ENCODE results near the gene HGFAC.

Gene HGFAC

GRCh38 chr4:3473181-3473950 lies 31.6 kb downstream of the HGFAC start:
- DNase-seq (ENCODE audit: low read depth in 2 of 2), result no peak

- DNase-seq (ENCODE audit: low read depth in 2 of 2), result no peak
These were observed 32.4 kb downstream of the HGFAC start for GRCh38 chr4:3473996-3474765.

GRCh38 chr4:3475041-3475712 lies 33.4 kb downstream of the HGFAC start:
- DNase-seq (ENCODE audit: low read depth in 2 of 2), result no peak

GRCh38 chr4:3475713-3476260 lies 34.0 kb downstream of the HGFAC start:
- DNase-seq (ENCODE audit: low read depth in 2 of 2), result no peak

DNA sequence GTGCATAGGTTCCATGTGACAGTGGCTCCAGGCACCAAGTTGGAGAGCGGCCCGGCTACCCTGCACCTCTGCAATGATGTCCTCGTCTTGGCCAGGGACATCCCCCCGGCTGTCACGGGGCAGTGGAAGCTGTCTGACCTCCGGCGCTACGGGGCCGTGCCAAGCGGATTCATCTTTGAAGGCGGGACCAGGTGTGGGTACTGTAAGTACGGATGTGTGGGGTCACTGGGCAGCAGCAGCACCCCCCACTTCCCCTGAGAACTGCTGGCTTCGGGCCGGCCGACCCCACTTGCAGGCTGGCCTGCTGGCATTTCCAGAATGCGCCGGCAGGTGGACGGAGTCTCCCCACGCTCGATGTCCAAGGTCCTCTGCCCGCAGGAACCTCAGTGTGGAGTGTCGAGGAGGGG lies 34.6 kb downstream of the HGFAC start:
- DNase-seq (ENCODE audit: low read depth in 2 of 2), result no peak

DNA sequence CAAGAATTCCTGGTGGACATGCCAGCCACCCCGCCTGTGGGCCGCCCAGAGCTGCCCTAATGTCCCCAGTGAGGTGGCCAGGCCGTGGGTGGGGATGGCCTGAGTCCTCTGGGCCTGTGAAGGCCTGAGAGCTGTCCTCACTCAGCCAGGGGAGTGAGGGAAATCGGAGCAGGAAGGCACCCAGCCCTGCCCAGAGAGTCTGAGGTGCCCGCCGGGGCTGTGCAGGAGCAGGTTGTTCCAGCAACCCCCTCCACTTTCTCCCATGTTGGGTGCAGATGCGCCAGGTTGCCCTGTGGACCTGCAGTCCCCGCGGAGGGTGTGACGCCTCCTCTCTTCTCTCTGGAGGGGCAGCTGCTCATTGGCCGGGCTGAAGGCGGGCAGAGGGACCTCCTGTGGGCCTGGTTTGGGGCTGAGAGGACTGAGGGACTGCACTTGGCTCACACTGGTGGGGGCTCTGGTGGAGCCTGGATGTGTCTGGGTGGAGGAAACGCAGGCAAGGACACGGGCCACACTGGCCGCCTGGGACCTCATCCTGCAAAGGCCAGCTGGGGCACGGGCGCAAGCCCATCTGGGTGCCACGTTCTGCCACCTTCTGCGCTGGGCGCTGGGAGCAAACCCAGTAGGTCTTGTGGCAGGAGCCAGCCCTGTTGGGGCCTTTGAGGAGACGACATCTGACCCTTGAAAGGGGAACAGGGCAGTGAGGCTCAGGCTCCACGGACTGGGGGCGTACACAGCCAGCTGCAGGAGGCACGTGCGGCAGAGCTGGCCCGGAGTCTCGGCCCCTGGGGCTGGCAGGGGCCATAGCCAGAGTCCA lies 35.4 kb downstream of the HGFAC start:
- no peak for DNase-seq (ENCODE audit: low read depth in 2 of 2)

- no peak for DNase-seq (ENCODE audit: low read depth in 2 of 2)
These were observed 36.1 kb downstream of the HGFAC start for GRCh38 chr4:3477750-3478430.

- DNase-seq (ENCODE audit: low read depth in 2 of 2), result no peak
These were observed 36.9 kb downstream of the HGFAC start for GRCh38 chr4:3478446-3479357.

GRCh38 chr4:3479358-3480101 lies 37.8 kb downstream of the HGFAC start:
- no peak for DNase-seq (ENCODE audit: low read depth in 2 of 2)

DNA sequence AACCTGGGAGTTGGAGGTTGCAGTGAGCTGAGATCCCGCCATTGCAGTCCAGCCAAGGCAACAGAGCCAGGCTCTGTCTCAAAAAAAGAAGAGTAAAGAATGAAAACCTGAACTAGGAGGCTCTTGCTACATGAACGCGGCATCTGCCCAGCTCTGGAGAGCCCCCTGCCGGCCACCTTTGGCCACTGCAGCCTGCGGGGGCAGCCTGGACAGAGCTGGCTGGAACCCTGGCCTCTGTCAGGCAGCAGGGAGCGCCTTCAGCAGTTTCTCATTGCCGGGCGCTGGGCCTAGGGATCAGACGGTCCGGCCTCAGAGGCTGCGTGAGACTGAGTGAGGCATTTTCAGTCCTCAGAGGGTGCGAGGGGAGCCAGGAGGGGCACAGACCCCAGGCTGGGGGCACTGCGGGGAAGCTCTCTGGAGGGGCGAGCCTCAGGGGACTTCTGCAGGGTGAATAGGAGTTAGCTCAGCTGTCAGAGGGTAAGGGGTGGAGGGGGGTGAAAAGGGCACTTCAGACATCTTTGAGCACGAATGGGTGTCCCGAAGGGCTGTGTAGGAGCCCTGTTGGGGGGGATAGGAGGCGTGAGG lies 38.9 kb downstream of the HGFAC start:
- peak; percentile 57 to 59 for DNase-seq (ENCODE audit: low read depth in 2 of 2)

- DNase-seq (ENCODE audit: low read depth in 2 of 2), result no peak
These were observed 39.4 kb downstream of the HGFAC start for GRCh38 chr4:3481113-3481531.

DNA sequence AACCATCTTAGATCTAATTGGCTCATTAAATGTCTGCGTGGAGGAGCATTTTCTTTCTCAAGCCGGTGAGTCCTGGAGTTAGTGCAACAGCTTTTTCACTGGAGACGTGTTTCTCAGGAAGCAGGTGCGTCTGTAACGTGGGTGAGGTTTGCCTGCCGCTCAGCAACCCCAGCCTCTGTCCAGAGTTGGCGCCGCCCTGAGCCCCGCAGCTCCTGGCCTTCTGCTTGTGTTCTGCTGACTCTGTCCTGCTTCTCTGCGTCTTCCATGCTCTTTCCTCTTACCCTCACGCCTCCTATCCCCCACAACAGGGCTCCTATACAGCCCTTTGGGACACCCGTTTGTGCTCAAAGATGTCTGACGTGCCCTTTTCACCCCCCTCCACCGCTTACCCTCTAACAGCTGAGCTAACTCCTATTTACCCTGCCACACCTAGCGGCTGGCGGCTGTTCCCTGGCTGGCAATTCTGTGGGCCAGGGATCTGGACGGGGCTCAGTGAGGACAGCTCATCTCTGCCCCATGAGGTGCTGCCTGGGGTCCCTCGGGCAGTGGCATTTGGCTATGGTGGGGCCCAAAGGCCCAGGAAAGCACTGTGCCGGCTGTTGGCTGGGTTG lies 40.1 kb downstream of the HGFAC start:
- DNase-seq (ENCODE audit: low read depth in 2 of 2), result no peak

GRCh38 chr4:3482707-3483106 lies 40.9 kb downstream of the HGFAC start:
- DNase-seq (ENCODE audit: low read depth in 2 of 2), result no peak

- DNase-seq (ENCODE audit: low read depth in 2 of 2), result no peak
These were observed 41.7 kb downstream of the HGFAC start for GRCh38 chr4:3483471-3483921.

DNA sequence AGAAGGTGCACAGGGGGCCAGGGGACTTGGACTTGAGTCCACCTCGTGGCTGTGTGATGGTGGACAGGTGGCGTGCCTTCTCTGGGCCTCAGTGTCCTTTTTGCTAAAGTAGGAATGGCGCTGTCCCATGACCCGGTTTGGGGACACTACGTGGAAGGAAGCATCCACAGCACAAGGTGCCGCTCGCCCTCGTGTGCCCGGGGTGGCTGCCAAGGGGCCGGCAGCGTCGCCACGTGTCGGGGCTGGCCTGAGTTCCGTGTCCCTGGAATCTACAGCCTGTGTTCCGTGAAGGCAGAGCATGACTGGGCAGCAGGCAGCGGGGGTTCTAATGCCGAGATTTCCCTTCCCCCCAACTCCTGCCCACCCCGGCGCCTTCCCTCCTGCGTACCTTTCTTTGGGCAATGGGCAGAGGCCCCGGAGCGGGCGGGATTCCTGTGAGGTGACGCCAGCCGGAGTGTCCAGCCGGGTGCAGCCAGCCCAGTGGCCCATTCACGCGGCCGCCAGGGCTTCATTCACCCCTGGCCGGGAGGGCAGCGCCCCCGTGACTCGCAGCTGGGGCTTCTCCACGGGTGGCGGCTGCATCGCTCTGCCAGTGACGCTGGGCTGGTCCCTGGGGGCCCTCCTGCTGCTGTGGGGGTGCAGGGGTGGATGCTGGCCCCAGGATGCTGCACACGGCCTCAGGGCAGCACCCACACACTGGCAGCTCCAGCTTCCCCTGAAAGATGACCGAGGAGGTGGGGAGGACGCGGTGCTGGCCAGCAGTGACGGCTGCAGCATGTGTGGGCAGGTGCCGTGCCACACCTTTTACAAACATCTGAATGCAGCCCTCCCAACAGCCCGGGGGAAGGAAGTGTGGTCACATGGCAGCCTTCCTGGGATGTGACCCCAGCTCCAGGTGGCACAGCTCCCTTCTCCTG lies 42.5 kb downstream of the HGFAC start:
- DNase-seq (ENCODE audit: low read depth in 2 of 2), result no peak

- DNase-seq (ENCODE audit: low read depth in 2 of 2), result no peak
These were observed 43.4 kb downstream of the HGFAC start for GRCh38 chr4:3485011-3485791.
